Measurements from ENCODE around the gene RUVBL2.

DNA sequence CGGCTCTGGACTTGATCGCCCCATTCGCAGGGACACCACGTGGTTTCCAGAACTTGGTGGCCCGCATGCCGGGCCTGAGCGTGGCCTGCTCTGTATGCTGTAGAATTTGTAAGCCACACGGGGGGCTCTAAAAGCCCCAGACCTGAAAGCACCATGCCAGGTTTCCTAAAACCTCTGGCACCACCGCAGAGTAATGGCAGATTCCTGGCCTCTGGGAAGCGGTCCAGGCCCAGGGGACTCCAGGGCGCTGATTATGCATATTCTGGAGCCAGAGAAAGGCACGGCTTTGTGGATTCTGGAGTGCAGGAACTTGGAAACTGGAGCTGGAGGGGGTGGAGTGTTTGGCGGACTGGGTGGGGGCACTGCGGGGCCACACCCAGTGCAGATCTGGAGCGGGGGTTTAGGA, 24.9 kb upstream of the RUVBL2 start:
- TF ChIP-seq POLR2A (IDR thresholded peaks at IDR 0.05) = no peak
- TF ChIP-seq, protein P1, sequence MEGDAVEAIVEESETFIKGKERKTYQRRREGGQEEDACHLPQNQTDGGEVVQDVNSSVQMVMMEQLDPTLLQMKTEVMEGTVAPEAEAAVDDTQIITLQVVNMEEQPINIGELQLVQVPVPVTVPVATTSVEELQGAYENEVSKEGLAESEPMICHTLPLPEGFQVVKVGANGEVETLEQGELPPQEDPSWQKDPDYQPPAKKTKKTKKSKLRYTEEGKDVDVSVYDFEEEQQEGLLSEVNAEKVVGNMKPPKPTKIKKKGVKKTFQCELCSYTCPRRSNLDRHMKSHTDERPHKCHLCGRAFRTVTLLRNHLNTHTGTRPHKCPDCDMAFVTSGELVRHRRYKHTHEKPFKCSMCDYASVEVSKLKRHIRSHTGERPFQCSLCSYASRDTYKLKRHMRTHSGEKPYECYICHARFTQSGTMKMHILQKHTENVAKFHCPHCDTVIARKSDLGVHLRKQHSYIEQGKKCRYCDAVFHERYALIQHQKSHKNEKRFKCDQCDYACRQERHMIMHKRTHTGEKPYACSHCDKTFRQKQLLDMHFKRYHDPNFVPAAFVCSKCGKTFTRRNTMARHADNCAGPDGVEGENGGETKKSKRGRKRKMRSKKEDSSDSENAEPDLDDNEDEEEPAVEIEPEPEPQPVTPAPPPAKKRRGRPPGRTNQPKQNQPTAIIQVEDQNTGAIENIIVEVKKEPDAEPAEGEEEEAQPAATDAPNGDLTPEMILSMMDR (IDR thresholded peaks at IDR 0.05) = no peak
